Spleen (tissue), 7 donors: Measurements from ENCODE around the gene LAMTOR4.

Source experiments
- CTCF ChIP-seq, 11 experiments: fragments of 200-600 bp in 7 of 11; fragments of 450-650 bp in 4 of 11; sonication (generic) in 4 of 11; IDR thresholded peaks in 8 of 11; conservative IDR thresholded peaks in 3 of 11; 1 replicate in 7 of 11; 2 replicates in 4 of 11; pipeline versions ENCODE4 v1.4.0 to v1.8.0; 2016 to 2021; ENCODE audit warnings: antibody characterized with exemption in 11 of 11, inconsistent platforms in 4 of 11, mild to moderate bottlenecking in 1 of 11
- POLR2A ChIP-seq, 3 donors: fragments of 450-650 bp; IDR thresholded peaks; one replicate each; pipeline ENCODE4 v1.5.1; 2017; ENCODE audit warnings: antibody characterized with exemption in 3 of 3, mild to moderate bottlenecking in 1 of 3
- donor health status: DM: no; HTN: no; CAD: no; lungs with moderate emphysema.
- donor health status: DM: no; HTN: no; CAD: no.
- donor health status: DM: no; HTN: no; CAD: no.

GRCh38 chr7:100190048-100190711 lies 41.5 kb downstream of the LAMTOR4 start:
- TF ChIP-seq CTCF (IDR thresholded peaks at IDR 0.05 in 8 of 11, conservative IDR thresholded peaks at IDR 0.05 in 3 of 11) (peak in 10 of 11 experiments; percentile 20 to 61 (median 48)), POLR2A (IDR thresholded peaks at IDR 0.05) (no peak)
